Central memory CD4-positive, alpha-beta T cell (primary cell): Measurements from ENCODE around the gene FOXC2.

Experiments used
- DNase-seq: peaks from one replicate; pipeline ENCODE4 v3.0.0; 2022

FOXC2 gene

DNA sequence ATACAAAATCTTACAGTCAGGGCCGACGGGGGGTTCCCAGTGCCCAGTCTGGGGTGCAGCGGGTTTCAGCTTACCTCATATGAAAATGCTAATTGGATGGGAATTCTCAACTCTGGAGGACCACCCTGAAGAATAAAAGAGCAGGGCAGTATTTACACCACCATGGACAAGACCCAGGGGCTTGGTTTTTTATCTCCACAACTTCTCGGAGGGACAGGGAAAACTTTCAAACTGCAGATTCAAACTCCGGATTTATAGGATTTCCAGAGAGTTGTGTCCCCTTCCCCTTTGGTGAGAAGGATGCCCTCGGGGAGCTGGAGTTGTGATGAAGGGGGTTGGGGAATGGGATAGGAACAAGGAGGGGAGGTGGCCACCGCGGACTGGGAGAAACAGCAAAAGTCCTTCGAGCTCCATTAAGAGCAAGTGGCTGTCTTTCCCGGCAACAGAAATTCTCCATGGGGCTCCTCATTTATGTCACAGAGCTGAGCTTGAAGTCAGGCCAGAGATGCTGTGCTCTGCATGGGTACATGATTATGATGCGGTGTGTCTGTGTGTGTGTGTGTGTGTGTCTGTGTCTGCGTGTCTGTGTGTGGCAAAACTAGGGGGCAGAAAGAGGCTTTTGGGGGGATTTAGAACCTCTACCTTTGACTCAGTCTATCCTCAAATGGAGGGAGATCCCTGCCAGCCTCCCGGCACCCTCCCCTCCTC lies 27.4 kb downstream of the FOXC2 start:
- no peak for DNase-seq

DNA sequence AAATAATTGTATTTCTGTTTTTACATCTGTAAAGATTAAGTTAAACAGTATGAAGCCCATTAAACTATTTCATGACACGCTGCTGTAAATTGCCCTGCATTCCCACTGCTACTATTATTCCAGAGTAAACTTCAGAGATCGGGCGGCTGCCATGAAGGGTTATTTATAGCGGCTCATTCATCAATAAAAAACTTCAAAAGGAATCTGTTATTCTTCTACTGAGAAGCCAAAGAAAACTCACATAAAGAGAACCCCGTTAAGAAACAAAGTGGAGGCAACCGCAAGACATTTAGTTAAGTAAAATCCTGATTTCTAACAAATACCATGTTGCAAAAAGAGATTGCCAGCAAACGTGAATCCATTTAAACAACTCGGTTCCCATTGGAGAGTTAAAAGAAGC lies 28.1 kb downstream of the FOXC2 start:
- DNase-seq: no peak

DNA sequence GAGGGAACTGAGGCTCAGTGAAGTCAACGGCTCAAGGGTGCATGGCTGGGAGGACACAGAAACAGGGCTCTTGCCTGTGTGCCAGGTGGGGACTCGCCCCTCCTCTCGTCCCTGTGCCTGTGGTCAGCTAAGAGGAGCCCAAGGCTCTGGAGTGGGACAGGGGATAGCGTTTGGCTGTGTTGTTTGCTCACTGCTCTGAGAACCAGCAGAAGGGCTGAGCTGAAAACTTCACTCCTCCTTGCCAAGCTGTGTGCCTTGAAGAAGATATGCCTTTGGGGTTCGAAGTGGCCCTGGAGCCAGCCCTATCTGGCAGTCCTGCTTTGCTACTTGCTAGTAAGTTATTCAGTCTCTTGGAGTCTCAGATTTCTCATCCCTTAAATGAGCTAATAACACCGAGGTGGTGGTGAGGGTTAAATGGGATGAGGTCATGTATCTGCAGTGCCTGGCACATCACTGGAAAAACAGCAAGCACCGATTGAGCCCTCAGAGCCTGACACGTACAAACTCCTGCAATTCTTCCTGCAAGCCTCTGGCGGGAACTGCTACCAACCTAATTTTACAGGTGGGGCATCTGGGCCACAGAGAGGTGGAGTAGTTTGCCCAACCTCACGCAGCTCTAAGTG lies 29.5 kb downstream of the FOXC2 start:
- no peak for DNase-seq

DNA sequence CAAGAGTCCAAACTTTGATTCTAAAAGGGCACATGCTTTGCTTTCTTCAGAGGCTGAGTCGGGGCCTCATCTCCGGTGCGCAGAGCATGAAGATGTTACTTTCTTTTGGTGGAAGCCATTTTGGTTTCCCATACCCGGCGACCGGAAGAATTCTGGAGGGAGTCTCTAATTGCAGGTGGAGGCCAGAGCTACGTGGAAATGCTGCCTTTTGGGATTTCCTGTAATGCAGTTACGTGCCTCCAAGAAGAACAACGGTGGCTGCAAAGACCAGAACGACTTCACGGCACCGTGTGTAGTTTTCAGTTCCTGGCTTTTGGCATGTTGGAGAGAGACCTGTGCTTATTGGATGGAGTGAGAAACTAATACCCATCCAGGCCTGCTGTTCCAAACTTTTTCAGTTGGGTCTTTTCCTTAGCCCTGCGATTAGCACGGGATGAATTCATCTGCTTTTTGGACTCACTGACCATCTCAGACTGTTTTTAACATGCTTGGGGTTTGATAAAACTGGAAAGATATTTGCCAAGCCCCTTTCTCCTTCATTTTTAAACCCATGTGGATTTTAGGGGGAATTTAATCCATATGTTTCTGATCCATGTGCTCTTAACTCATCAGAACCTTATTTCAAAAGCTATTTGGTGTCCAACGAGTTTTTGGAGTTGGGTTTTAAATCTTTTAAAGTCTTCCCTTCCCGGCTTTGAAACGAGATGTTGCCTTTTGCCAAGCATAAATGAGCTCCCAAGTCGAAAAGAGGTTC lies 30.7 kb downstream of the FOXC2 start:
- DNase-seq: no peak

DNA sequence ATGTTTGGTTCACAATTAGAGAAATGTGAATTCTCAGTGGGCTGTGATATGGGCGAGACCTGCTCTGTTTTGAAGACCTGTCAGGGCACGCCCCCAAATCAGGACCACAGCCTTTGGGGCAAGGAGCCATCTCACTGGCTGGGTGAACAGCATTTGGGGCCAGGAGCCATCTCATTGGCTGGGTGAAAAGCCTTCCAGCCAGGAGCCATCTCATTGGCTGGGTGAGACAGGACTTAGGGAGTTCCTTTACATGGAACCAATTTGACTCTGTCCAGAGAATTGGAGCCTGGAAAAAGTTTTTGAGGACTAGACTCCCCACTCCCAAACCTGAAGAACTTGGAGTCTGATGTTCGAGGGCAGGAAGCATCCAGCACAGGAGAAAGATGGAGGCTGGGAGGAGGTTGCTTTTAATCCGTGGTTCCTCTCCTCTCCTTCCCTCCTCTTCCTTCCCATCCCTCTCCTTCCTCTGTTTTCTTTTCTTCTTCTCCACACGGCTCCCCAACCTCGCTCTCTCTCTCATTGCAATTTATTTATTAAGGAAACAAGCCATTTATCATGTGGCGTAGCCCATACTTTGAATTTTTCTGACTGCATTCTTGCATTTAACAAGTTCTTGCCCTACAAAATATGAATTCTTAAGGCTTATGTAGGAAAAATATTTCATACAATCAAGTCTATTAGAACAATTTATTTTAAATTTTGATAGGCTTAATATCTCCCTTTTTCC lies 31.4 kb downstream of the FOXC2 start:
- DNase-seq: no peak

DNA sequence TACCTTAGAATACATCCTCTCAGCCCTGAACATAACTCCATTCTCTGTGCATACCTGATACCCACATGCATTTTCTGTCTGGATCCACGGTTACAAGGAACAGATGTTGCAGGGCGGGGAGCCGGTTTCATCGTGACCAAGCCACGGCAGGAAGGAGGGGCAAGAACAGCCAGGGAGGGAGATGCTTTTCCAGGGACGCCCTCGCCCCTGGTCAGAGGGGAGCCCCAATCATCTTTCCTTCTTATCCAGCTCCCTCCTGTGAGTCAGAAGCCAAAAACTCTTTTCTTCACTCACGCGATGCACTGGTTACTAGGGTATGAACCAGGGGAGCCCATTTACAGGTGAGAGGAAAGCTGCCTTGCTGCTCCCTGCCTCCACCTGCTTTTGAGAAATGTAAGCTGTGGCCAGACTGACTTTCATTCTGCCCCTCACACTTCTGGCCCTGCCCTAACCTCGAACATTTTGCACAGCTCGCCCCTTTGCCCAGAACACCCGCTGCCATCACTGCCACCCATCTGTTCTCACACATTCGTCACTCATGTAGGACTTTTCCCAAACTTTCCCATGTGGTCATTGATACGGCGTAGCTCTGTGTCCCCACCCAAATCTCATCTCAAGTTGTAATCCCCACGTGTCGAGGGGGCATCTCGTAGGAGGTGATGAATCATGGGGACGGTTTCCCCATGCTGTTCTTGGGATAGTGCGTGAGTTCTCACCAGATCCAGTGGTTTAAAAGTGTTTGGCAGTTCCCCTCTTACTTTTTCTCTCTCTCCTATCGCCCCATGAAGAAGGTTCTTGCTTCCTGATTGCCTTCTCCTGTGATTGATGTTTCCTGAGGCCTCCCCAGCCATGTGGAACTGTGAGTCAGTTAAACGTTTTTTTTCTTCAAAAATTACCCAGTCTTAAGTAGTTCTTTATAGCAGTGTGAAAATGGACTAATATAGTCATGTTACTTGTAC lies 32.3 kb downstream of the FOXC2 start:
- DNase-seq: no peak

DNA sequence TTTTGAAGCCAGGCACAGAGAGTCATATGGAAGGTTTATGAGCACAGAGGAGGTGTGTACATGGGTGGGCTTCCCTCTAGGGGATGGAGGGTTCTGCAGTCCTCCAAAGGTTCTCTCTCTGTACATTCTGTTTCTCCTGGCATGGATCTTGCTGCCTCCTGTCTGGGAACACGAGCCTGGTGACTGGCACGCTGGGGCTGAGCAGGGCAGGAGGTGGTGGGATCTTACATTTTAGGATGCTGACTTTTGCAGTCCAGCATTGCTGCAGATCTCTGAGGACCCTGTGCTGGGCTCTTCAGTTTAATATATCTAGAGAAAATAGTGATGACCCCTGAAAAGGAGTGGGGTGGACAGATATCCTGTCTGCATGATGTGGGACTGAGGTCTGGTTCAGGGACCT lies 34.7 kb downstream of the FOXC2 start:
- DNase-seq: no peak

DNA sequence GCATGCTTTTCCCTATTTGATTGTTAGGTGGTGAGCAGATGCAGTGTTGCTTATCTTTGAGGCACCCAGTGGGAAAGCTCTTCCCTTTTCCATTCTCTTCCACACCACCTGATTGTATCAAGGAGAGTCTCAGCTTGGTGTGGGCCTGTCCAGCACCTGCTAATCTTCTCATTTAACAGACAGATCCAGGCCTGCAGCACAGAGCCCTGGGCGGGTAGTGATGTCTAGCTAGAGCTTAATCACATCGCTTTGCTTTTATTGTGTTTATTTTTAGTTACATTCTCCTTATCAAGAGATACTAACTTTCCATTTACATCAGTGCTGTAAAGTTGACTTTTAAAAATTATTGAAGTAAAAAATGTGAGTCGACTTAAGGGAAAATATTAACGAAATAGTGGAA lies 35.9 kb downstream of the FOXC2 start:
- no peak for DNase-seq

DNA sequence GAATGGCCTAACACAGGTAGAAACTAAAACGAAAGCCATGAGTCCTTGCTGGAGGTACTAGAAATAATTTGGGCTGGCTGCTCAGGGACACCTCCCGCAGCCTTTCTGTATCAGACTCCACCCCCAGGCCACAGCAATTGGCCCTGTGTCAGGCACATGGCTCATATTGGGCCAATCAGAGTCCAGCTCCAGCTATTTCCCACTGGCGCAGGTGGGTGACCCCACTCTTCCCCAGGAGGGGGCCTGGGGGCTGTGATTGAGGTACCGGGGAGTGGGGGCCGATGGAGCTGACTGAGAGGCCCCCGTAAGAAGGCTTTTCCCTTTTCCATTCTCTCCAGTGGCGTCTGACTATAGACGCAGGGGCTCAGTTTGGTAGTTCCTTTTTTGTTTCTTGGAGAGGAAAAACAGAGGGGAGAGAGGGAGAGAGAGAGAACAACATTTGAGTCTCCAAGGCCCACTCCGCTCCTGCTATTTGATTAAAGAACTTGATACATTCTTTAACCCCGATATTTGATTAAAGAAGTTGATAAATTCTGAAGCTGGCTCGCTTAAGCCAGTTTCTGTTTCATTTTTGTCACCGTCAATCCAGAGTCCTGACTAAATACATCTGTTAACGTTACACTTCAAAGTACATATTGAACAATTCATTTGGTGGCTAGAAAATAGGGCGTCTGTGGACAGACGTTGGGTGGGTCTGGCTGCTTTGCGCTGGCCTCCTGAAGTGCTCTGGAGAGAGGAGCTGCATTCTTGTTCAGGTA lies 38.0 kb downstream of the FOXC2 start:
- peak; percentile 47 for DNase-seq

DNA sequence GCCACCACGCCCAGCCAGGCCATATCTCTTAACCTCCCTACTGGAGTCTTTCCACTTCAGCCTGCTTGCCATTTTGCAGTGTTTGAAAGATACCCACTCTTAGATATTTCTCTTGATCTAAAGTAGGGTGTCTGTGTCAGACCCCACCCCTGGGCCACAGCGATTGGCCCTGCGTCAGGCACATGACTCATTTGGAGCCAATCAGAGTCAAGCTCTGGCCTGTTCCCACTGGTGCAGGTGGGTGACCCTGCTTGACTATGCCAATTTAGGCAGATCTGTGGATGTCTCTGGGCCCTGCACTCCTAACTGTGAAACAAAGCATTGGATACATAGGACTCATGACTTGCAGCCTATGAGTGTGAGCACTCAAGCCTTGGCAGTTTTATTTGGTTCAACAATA lies 39.3 kb downstream of the FOXC2 start:
- DNase-seq: no peak

DNA sequence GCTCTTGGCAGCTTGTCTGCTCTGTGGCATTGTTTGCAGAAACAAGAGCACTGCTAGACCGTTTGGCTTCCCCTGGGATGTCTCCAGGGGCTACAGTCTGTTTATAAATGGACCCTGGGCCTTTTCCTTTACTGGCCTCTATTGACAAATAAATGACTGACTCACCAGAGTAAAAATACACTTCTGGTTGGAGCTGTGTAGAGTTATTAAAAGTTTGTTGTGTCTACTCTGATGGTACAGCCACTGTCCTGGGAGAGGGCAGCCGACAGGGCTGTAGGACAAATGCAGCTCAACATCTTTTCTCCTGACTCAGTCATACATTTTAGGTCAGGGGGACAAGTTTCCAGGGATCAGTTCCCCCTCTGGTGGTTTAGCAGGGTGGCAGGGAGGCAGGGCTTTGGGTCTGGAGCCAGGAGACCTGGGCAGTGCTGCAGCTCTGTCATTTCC lies 41.7 kb downstream of the FOXC2 start:
- no peak for DNase-seq

DNA sequence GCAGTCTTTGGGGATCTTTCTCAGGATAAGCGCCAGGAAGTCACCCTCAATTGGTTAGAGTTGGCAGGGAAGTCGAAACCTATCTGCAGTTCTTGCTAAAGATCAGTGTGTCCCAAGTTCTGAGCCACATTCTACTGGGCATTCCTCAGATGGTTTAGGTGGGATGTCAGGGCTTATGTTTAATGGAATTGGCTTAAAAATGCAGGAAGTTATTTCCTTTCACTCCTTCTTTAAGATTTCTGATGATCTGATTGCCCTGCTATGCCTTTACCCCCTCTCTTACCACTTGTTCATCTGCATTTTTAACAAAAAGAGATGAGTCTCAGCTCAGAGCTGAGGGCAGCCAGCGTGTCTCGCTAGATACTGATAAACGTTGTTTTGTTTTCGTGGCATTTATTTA lies 42.5 kb downstream of the FOXC2 start:
- no peak for DNase-seq

DNA sequence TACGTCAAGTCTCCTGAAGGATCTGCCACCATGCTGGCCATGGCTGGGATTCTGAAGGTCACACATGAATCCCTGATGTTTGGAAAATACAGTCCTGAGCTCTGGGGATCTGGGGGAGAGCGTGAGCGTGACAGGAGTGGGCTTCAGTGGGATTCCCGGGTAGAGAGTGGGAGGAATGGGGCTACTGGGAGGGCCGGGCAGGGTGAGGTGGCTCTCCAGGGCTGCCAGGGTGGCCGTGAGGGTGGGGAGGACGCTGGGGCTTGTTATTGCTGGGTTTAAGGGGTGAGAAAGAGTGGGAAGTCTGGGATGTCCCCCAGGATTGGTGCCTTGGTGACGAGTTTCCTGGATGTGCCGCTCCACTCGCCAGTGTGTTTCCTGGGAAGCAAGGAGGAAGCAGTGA lies 43.0 kb downstream of the FOXC2 start:
- DNase-seq: no peak

DNA sequence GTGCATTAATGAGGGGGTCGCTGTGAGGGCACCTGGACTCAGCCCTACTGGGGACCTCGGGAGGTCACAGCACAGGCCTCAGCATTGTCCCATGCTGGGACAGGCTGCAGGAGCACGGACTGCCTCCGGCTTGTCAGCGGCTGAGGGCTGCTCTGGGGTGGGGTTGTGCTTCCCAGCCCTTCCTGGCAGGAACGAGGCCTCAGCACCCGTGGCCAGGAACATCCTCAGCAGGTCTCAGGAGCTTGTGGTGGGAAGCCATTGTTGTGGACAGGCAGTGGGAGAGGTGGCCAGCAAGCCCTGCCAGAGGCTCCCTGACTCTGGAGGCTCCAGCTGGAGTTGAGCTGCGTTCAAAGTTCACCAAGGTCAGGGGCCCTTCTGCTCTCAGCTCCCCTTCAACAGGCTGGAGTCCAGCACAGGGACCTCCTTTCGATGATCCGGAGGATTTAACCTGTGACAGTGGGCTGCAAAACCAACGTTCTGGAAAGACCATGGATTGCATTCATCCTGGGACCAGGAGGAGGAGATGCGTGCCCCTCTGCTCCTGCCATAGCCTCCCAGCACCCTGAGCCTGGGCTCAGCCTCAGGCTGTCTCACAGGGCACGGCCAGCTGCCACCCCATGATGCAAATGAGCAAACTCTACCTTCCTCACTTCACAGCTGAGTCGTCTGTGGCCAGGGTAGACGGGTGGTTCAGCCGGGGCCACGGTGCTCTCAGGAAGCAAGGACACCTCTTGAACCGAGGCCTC lies 44.3 kb downstream of the FOXC2 start:
- no peak for DNase-seq

DNA sequence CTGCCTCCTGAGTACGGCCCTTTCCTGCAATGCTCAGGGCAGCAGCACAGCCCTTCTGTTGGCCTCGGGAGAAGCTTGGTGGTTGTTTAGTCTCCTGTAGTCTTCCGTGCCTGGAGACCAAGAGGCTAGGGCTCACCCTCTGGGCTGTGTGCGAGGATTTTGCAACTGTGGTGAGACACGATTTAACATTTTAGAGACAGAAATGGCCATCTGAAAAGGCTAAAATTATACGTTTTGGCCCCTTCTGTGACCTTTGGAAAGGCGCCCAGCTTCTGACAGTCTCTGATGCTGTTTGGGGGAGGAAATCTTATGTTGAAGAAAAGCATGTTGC lies 44.9 kb downstream of the FOXC2 start:
- no peak for DNase-seq

DNA sequence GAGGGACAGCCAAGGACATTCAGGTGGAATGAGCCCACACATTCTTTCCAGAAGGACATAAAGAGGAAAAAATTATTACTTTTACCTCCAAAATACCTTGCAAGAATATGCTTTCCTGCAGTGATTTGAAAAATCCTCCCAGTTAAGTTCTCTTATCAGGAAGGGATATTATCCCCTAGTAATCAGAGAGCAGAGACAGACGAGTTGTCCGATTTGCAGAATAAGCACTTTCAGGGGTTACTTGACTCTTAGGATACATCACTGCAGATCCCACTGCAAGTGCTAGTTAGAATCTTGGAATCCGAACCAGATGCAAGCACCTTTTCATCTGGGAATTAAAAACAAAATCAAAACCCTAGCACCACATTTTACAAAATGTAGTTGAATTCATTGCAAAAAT lies 45.3 kb downstream of the FOXC2 start:
- DNase-seq: no peak

DNA sequence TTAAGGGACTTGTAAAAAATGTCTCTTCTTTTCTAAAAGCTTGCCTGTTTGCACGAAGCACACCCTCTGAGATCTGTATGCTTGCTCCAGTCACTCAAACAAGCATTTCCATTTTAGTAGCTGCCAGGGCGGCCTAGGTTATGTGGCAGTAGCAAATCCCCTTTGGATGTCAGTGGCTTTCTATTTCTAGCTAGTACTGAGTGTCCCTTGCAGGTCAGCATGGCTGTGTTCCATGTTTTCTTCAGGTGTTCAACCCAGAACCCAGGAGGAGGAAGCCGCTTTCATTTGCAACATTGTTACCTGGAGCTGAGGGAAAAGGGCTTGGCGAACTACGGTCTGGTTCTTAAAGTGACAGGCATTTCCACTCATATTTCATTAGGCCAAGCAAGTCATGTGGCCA lies 48.1 kb downstream of the FOXC2 start:
- DNase-seq: no peak

DNA sequence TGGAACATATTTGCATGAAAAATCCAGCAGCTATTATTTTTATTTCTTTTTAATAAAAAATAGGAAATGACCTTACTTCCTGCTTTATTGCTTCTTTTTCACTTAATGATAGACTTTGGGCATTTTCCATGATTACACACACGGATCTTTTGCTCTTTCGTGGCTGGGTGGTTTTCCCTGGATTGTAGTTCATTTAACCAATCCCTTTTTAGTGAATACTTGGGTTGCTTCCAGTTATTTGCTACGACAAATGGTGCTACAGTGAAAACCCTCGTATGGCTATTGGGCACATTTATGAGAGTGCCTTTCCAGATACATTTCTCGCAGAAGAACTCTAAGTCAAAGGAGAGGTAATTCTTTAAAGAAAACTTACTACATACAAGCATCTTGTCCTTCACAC lies 50.3 kb downstream of the FOXC2 start:
- no peak for DNase-seq

DNA sequence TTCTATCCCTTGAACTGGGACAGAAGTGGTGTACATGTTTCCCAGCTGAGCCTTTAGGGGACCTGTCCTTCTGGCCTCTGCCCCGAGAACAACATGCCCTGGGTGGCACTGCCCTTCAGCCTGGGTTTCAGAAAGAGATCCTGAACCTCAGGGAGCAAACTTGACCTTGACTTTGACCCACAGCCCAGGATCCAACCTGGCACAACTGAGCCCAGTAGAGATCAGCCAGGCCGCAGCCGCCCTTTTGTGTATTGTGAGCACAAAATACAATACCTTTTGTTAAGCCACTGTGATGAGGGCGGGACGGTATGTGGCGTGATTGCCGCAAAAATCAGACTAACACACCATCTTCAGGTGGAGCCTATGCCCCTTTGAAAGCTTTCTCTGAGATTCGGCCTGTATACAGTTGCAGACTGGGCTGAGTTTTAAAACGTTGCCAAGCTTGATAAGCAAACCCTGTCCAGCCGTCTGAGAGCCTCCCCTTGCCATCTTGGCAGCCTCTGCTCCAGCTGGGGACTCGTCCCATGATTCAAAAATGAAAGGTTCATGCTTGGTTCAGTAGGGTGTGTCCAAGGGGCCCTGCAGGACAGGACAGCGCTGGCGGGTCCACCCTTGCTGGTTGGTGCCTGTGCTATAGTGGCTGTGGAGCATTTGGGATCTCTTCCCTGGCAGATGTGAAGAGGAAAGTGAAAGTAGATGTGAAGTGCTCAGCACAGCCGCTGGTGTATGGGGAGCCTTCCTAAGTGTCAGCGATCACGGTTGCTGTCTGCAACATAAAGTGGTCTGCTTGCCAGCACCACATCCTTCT lies 52.0 kb downstream of the FOXC2 start:
- DNase-seq: no peak
